ENCODE measurements around the gene ANKRD40.

GRCh38 chr17:50708050-50709000, 611 bp upstream of the ANKRD40 start:
- TF ChIP-seq CTCF (conservative IDR thresholded peaks at IDR 0.05) (0 out of 2 replicates have a peak, but pooled peaks have one; percentile 8), EZH2 (IDR thresholded peaks at IDR 0.05; ENCODE audit: low read depth) (no peak)

All from PC-9 (cell line).